AG09309 (cell line): Measurements from ENCODE around the gene MUC13.
"Not testable (repeated sequence)": the region's sequence is repeated elsewhere in the genome, so short reads cannot be mapped to it uniquely, and the experiment has no call there.

Source experiments
- DNase-seq: peaks from one replicate; pipeline ENCODE4 v3.0.0-alpha.2; 2010; ENCODE audit warnings: low read depth
- H3K4me3 ChIP-seq: 2 replicates; pipeline ENCODE4 v1.5.1; 2011; ENCODE audit warnings: mild to moderate bottlenecking, low read depth, low read length, moderate library complexity; ENCODE audit not compliant: control insufficient read depth
- TF ChIP-seq, protein P1 (sequence below): IDR thresholded peaks from 2 replicates; pipeline ENCODE4 v1.5.1; 2011; ENCODE audit warnings: mild to moderate bottlenecking, low read depth, low read length, inconsistent platforms; ENCODE audit not compliant: insufficient read depth, control insufficient read depth; ENCODE audit errors: missing control alignments

MUC13 gene

DNA sequence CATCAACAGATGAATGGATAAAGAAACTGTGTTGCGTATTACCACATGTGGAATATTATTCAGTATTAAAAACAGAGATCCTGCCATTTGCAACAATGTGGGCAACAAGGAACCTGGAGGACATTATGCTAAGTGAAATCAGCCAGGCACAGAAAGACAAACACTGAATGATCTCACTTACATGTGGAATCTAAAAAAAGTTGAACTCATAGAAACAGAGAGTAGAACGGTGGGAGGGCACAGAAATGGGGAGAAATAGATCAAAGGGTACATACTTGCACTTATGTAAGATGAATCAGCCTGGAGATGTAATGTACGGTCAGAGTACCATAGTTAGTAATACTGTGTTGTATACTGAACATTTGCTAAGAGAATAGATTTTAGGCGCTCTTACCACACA is 29.8 kb upstream of the MUC13 start:
- DNase-seq, result no peak

DNA sequence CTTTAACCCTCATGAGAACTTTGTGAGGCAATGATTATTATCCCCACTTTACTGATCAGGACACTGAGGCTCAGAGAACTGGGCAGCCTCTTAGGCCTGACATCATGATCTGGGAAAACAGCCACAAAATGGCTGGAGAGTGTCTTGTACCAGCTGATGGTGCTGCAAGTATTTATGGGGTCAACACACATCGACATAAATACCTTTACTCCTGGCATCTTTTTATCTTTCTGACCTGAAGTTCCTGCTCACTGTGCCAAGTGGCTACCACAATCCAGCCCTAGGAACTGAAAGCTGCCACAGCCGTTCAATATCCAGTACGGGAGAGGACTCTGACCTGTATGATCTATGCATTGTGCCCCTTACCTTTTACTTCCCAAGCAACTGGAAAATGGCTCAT is 29.2 kb upstream of the MUC13 start:
- no peak for DNase-seq
- TF ChIP-seq, protein P1, sequence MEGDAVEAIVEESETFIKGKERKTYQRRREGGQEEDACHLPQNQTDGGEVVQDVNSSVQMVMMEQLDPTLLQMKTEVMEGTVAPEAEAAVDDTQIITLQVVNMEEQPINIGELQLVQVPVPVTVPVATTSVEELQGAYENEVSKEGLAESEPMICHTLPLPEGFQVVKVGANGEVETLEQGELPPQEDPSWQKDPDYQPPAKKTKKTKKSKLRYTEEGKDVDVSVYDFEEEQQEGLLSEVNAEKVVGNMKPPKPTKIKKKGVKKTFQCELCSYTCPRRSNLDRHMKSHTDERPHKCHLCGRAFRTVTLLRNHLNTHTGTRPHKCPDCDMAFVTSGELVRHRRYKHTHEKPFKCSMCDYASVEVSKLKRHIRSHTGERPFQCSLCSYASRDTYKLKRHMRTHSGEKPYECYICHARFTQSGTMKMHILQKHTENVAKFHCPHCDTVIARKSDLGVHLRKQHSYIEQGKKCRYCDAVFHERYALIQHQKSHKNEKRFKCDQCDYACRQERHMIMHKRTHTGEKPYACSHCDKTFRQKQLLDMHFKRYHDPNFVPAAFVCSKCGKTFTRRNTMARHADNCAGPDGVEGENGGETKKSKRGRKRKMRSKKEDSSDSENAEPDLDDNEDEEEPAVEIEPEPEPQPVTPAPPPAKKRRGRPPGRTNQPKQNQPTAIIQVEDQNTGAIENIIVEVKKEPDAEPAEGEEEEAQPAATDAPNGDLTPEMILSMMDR, result no peak

More for the DNA sequence above, 29.8 kb upstream of the MUC13 start:
- no peak overlapping the region for H3K4me3 ChIP-seq
- TF ChIP-seq, protein P1, result no peak

DNA sequence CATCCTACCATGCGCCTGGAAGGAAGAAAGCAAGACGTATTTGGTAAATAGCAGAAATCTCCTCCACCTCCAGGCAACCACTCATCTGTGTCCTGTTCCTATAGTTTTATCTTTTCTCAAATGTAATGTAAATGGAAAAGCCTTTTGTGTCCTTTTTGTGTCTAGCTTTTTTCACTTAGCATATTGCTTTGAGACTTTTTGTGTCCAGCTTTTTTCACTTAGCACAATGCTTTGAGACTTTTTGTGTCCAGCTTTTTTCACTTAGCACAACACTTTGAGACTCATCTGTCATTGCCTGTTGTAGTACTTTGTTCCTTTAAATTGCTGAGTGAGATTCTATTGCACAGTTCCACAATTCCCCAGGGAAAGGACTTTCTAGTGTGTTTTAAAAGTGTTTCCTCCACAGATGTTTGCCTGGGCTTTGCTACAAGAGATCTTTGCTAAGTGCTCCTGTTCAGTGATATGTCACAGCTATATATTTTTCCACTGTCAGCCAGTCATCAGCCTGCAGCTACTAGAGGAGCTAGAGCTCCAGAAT is 27.9 kb upstream of the MUC13 start:
- no peak for DNase-seq
- no peak overlapping the region for H3K4me3 ChIP-seq
- TF ChIP-seq, protein P1, result no peak

More for the DNA sequence above, 29.2 kb upstream of the MUC13 start:
- no peak overlapping the region for H3K4me3 ChIP-seq

DNA sequence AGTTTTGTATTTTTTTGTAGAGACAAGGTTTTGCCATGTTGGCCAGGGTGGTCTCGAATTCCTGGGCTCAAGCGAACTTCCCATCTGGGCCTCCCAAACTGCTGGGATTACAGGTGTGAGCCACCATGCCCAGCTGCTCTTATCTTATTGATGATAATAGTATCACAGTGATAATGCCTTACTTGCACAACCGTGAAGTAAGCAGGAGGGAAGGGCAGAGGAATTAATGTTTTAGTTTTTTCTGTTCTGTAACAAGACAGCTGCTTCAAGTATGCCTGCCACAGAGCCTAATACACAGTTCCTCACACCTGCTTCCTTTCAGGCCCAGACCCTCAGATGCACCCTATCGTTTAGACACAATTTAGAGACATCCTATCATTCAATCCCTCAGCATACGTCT is 26.1 kb upstream of the MUC13 start:
- DNase-seq, result no peak
- TF ChIP-seq, protein P1, result no peak
- no peak overlapping the region for H3K4me3 ChIP-seq

- TF ChIP-seq, protein P1, result no peak
- DNase-seq, result no peak
Measured at GRCh38 chr3:124960105-124960504, 25.6 kb upstream of the MUC13 start.

DNA sequence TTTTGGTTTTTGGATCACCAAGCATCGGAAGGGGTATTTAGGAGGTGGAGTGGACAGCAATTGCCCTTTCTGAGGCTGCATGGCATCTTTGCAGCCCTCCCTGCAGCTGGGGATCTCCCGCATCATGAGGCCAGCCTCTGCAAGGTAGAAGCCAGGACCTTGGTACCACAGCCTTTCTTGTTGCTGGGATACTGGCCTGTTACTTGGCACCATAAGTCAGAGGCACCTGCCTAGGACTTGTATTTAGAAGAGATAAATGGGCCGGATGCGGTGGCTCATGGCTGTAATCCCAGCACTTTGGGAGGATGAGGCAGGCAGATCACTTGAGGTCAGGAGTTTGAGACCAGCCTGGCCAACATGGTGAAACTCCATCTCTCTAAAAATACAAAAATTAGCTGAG is 23.4 kb upstream of the MUC13 start:
- H3K4me3 ChIP-seq, DNase-seq: not testable (repeated sequence)

More at GRCh38 chr3:124960105-124960504, 25.6 kb upstream of the MUC13 start:
- no peak overlapping the region for H3K4me3 ChIP-seq

DNA sequence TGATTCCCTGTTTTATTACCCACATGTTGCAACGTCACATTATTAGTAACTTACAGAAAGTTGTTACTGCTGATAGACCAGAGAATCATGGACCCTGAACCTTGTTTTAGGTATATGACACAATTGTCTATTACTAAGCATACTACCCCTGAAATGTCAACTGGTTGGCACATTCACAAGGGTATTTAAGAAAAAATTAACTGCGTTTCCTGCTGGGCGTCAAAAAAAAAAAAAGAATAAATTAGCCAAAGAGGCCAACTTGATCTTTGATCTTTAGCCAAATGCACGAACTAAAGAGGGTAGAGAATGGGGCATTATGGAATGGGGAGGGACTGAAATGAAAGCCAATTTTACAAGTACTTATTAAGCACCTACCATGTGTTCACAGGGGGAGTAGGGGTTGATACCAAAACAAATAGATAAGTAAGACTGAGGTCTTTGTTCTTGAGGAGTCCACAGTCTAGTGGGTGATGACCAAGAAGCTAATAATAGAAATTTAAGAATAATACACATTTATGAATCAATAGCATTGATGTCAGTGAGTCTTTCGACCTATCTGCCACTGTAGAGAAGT is 17.8 kb upstream of the MUC13 start:
- DNase-seq, result no peak
- no peak overlapping the region for H3K4me3 ChIP-seq
- TF ChIP-seq, protein P1, result no peak
